ENCODE measurements around the gene NAP1L2.
"Not testable (repeated sequence)": the region's sequence is repeated elsewhere in the genome, so short reads cannot be mapped to it uniquely, and the experiment has no call there.

NAP1L2 gene

DNA sequence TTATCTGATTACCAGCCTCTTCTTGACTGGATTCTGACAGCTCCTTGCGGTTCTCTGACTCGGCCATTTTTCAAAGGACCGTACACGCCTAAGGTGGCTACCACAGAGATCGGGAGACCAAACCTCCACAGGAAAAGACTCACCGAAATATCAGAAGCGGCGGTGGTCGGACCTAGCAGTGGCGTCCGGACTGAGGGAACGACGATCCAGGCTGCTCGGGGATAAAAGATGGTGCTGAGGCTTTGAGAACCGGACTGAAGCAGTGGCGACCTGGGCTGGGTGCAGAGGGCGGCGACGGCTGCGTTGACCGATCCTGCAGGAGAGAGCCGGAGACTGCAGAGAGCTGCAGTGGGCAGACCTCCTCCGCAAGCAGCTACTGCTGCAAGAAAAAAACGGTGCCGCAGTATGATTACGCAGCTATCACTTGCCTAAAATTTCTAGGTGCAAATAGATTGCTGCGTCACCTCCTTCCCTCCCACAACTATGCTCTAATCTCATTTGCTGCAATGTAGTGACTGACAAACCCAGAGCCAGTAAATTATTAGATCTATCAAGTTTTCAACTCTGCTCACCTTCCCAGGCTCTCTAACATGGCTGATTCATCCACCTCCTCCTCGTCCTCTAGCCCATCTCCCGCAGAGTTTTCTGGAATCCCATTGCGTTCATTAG is at the start of gene NAP1L2:
Gene NAP1L2, minus strand, starts transcription at position 426 of the 669 bp plus-strand sequence. Its CDS starts 359 bp downstream, at position 67.
- DNase-seq = peak; percentile 11

- DNase-seq = no peak
Observed at GRCh38 chrX:73262991-73263390, 48.3 kb upstream of the NAP1L2 start.

GRCh38 chrX:73239242-73239641 is 24.6 kb upstream of the NAP1L2 start:
- no peak for DNase-seq

DNA sequence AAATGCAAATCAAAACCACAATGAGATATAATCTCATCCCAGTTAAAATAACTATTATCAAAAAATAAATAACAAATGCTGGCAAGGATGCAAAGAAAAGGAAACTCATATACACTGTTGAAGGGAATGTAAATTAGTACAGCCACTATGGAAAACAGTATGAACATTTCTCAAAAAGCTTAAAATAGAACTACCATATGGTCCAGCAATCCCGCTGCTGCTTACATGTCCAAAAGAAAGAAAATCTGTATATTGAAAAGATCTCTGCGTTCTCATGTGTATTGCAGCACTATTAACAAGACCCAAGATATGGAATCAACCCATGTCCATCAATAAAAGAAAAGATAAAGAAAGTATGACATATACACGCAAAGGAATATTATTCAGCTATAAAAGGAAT is 3.0 kb upstream of the NAP1L2 start:
- no peak for DNase-seq

DNA sequence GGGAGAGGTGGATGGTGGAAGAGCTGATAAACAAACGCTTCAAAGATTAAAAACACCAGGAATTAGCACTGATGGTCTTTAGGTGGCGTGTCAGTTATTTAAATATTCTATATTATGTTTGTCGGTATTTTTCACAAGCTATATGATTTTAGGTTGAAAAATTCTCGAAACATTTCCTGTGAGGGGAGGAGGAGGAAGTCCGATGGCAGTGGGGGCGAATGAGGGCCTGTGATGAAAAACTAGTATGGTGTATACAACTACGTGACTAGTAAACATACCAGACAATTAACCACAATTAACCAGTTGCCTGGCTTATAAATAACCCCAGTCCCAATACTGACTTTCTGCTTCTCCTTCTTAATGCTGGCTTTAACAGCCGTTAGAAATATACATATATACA is 595 bp upstream of the NAP1L2 start:
- DNase-seq = no peak

- DNase-seq = no peak
Observed at GRCh38 chrX:73213734-73214425, 771 bp downstream of the NAP1L2 start.

DNA sequence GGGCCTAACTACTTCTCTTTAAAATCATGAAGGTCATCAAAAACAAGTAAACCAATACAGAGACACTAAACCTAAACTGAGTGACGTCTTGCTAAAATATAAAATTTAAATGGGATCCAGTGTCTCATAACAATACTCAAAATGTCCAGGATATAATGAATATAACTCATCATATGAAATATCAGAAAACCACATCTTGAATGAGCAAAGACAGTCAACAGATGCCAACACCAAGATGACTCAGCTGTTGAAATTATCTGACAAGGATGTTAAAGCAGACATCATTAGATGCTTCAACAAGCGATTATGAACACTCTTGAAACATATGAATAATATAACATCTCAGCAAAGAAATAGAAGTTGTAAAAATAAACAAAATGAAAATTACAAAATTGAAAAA is 8.3 kb downstream of the NAP1L2 start:
- DNase-seq = no peak

DNA sequence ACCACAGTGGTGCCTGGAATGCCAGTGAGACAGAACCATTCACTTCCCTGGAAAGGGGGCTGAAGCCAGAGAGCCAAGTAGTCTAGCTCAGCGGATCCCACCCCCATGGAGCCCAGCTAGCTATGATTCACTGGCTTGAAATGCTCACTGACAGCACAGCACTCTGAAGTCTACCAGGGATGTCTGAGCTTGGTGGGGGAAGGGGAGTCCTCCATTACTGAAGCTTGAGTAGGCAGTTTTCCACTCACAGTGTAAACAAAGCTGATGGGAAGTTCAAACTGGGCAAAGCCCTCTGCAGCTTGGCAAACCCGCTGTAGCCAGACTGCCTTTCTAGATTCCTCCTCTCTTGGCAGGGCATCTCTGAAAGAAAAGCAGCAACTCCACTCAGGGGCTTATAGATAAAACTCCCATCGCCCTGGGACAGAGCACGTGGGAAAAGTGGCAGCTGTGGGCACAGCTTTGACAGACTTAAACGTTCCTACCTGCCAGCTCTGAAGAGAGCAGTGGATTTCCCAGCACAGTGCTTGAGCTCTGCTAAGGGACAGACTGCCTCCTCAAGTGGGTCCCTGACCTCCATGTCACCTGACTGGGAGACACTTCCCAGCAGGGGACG is 32.0 kb downstream of the NAP1L2 start:
- DNase-seq = no peak

DNA sequence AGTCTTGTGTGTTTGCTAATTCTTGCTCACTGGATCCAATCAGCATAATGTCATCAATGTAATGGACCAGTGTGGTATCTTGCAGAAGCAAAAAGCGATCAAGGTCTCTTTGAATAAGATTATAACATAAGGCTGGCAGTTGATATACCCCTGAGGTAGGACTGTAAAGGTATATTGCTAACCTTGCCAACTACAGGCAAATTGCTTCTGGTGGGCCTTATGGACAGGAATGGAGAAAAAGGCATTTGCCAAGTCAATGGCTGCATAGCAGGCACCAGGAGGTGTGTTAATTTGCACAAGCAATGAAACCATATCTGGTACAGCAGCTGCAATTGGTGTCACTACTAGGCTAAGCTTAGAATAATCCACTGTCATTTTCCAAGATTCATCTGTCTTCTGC is 45.7 kb downstream of the NAP1L2 start:
- DNase-seq = not testable (repeated sequence)
